HG03521 (cell line): Measurements from ENCODE around the gene FLVCR2.
"Not testable (repeated sequence)": the region's sequence is repeated elsewhere in the genome, so short reads cannot be mapped to it uniquely, and the experiment has no call there.

Source experiments
- ATAC-seq: cut with Tn5 transposase; IDR thresholded peaks from one replicate; pipeline ENCODE4 v1.9.1; 2021; ENCODE audit warnings: mild to moderate bottlenecking, moderate library complexity; ENCODE audit not compliant: unreplicated experiment

The FLVCR2 gene

DNA sequence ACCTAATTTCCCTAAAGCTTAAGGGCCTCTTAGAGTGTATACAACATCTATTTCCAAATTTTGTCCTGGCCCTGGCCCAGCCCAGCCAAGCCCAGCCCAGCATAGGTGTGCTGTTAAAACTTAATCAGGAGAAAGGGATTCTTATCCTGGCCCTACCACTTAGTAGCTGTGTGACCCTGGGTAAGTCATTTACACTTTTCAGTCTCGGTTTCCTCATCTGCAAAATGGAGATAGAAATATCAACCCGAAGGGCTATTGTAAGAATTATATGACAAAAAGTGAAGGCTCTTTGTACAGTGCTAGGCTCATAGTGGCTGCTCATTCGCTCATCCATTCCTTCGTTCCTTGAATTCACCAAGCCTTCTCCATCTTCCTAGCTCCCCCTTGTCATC, 81.8 kb downstream of the FLVCR2 start:
- ATAC-seq = no peak

DNA sequence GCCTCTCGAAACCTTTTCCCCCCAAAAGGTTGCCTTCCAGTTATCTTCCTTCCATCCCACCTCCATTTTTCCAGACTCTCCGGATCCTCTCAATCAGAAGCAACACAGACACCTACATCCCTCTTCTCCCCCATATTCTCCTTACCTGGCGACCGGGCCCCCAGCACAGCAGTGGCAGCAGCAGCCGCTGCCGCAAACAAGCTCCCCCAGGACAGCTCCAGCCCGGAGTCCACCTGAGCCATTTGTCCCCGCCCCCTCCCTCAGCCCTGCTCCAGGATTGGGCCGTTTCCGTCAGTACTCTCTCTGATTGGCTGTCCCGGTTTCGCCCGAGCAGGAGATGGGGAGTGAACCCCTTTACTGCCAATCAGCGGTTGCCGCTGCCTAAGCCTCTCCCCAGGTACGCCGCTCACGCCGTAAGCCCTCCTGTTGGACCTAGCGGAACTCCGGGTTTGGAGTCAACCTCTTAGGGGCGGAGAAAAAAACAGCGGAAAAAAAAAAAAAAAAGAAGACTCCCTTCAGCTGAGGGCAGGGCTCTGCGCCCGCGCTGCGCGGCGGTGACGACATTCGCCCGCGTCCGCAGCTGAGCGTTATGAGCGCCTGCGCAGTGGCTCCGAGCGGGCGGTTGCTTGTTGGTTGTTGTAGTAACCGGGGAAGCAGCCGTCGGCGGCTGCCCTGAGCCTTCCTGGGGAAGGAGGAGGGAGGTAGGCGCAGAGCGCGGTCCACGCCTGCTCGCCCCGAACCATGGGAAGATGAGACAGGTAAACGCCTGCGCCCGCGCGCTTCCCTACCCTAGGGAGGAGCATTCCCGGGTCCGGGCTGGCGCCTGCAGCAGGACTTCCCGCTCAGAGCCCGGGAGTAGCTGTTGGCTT, 82.4 kb downstream of the FLVCR2 start, which contains the start of the genes ERG28 and TTLL5:
Gene ERG28 (minus strand): TSS at position 247 of the 869 bp plus-strand sequence. CDS start 3,374 bp downstream, outside the sequence.
Gene TTLL5 (plus strand): TSS at position 617 of the 869 bp plus-strand sequence. CDS start 1,904 bp downstream, outside the sequence.
- peak; percentile 95 for ATAC-seq

DNA sequence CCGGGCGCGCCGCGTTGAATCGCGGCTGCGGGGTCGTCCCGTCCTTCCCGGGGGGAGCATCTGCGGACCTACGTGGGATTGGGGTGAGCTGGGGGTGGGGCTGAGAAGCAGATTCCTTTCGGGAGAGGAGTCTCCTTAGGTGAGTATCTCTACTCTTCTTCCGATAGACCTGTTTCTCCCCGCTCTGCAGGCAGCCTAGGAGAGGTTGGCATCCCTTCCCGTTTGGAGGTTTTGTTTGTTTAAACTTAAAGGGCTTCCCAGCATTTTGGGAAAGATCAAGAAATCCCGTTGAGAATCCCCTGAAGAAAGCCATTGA, 83.0 kb downstream of the FLVCR2 start:
- ATAC-seq = no peak

DNA sequence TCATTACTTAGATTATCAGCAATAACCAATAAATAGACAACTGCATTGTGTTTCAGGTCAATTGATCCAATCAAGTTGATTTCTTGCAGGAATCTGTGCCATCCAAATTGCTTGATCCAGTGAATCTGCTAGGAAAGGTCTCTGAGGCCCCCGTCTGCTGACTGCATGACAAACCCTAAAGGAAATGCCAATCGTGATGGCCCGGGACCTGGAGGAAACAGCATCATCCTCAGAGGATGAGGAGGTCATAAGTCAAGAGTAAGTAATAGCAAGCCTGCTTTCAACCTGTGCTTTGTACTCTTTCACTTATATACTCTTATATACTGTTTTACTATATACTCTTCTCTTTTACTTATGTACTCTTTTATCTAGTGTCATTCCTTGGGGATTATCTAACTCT, 84.5 kb downstream of the FLVCR2 start:
- ATAC-seq = no peak

DNA sequence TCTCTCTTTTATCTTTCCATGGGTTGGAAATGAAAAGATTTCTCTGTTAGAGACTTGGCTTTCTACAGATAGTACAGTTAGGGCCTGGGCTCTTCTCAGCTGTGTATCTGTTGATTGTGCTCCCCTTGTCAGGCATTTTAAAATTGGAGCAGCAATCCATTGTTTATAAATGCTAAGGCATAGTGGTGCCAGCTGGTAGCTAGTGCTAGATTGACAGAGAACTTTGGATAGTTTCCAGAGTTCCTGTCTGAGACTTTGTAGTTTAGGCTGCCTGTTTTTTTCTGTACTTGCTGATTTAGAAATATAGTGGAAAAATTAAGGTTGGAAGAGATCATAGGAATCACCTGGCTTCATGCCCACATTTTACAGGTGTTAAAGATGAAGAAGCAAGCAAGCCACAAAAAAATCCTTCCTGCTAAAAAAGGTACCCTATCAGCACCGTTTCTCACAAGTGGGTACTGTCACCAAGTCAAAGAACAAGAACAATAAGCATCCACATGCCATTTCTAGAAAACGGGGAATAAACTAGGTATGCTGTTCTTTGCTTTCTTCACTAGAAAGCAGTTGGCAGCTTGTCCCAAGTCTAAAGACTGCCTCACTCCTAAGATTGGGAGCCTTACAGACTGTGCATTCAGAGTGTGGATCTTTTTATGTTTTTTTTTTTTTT, 88.8 kb downstream of the FLVCR2 start:
- no peak for ATAC-seq

DNA sequence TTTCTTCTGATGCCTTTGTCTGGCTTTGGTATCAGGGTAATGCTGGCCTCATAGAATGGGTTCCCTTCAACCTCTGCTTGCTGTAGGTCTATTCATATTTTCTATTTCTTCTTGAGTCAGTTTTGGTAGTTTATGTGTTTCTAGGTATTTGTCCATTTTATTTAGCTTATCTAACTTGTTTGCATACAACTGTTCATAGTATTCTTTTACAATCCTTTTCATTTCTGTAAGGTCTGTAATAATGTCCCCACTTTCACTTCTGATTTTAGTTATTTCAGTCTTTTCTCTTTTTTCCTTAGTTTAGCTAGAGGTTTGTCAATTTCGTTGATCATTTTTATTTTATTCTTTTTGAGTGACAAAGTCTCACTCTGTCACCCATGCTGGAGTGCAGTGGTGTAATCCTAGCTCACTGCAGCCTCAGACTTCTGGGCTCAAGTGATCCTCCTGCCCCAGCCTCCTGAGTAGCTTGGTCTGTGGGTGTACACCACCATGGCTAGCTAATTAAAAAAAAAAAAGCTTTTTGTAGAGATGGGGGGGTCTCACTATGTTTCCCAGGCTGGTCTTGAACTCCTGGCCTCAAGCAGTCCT, 94.3 kb downstream of the FLVCR2 start:
- no peak for ATAC-seq

DNA sequence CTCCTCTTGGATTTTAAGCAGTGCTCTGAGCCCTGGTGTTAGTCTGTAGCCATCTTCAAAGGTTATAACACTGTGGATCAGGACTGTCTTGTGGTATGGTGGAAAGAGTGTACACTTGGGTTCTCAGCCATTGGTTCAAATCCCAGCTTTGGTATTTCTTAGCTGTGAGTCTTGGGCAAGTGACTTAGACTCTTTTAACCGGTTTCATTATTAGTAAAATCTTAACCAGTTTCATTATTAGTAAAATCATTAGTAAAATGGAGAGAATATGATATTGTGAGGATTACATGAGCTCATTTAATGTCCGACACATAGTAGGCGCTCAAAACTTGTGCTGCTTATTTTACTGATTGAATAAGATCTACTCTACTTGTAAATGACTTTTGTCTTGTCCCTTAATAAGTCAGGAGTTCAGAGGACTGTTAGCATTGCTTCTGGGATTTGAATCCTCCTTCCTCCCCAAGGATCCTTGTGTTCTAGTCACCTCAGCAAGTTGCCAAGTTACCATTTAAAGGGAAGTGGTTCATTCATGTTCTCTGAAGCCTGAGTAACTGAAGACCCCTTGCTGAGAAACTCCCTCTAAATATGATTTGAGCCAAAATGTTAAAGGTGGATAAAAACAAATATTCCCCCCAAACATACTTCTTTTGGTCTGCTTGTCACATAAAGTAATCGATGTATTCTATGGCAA, 95.1 kb downstream of the FLVCR2 start:
- no peak for ATAC-seq

DNA sequence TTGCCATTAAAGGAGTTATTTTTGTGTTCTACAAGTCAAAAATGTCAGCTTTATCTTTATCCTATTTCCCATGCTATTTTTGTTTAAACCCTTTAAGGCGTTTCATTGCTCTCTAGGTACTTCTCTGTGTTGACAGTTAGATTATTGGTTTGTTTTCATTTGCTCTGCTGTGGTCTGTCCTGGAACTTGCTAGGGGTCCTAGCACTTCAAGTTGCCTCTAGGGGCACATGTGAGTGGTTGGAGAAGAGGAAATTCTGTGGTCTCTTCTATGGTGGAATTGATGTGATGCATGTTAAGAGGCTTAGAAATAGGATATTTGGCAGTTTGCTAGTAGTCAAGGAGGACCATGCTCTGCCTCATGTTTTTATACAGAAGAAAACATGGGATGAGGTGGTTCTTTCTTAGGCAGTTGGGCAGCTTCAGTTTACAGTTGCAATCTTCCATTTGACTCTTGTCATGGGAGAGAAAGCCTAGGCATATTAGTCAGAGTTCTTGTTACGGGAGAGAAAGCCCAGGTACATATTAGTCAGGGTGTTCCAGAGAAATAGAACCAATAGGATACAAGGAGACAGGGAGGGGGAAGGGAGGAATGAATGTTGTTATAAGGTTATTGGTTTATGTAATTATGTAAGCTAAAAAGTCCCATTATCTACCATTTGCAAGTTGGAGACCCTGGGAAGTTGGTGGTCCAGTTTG, 97.0 kb downstream of the FLVCR2 start:
- ATAC-seq = no peak

DNA sequence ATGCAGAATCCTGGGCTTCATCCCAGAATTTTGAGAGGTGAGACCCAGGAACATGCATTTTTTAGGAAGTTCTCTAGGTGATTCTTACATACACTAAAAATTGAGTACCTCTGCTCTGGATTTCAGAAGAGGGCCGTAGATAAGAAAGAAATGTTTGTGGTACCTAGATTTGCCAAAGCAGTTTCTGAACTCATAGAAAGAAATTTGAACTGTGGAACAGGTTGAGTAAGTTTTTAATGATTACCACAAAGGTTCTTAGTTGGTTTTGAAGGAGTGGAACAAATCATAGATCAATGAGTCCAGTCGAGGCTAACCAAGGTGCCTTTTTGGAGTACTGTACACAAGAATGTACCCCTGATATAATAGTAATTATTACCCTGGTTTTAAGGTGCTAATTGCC, 107.5 kb downstream of the FLVCR2 start:
- ATAC-seq = no peak

DNA sequence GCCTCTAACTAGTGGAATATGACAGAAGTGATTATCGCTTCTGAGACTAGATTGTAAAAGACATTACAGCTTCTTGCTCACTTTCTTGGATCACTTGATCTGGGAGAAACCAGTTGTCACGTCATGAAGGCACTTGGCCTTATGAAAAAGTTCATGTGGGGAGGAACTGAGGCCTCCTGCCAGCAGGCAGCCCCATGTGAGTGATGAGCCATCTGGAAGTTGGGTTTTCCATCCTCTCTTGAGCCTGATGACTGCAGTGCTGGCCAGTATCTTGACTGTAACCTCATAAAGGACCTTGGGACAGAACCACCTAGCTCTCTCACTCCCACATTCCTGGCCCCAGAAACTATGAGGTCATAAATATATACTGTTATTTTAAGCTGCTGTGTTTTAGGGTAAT, 110.6 kb downstream of the FLVCR2 start:
- ATAC-seq = no peak

DNA sequence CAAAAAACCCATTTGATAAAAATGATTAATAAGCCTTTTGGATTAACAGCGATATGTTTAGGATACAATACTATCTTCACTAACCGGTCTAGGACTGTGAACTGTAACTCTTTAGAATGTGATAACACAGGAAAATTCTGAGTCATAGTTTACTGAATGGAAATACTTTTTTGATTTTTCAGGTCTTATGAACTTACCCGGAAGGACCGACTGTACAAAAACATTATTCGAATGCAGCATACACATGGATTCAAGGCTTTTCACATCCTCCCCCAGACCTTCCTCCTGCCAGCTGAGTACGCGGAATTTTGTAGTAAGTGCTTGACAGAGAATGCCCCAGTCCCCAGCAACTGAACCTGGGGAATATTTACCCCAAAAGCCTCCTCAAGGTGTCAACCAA, 111.6 kb downstream of the FLVCR2 start:
- no peak for ATAC-seq

DNA sequence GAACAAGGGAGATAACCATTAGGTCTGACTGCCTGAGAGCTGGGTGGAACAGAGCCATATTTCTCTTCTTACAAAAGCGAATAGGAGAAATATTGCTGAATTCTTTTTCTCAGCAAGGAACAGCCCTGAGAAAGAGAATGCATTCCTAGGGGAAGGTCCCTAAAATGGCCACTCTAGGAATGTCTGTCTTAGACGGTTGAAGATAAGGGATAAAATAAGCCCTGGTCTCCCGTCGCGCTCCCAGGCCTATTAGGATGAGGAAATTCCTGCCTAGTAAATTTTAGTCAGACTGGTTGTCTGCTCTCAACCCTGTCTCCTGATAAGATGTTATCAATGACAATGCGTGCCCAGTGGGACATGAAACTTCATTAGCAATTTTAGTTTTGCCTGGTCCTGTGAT, 116.6 kb downstream of the FLVCR2 start:
- not testable (repeated sequence) for ATAC-seq

DNA sequence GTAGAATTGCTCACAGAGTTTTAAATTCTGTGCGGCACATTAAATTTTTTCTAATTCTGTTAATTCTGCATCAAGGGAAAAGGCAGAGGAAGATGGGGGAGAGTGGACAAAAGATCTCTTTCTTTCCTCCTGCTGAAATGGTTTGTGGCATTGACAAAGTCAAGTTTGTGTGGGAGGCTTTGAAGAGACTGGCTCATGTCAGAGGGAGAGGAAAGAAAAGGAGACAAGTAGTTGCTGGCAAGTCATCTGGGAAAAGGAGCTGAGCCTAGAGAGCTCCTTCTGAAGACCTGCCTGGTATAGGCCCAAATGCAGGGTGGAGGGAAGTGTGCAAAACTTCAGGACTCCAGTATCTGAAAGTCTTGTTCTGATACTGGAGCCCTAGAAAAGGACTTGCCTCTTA, 119.0 kb downstream of the FLVCR2 start:
- no peak for ATAC-seq
